Right lung (tissue), 5 donors: Measurements from ENCODE around the gene LMOD3. TPM values are rescaled to one million over a fixed set of nuclear protein-coding genes. Genes with fewer than 3 reads are reported as not detected.

Experiments used
- DNase-seq, 2 donors: peaks; one replicate each; pipeline ENCODE4 v3.0.0-alpha.2; 2013
- polyA plus RNA-seq, 5 donors: library from polyadenylated mRNA; unstranded; fragments of 120-200 nt; gene quantifications; one replicate each; pipeline versions ENCODE4 v1.2.1 to v1.2.3, GENCODE V29; 2013; ENCODE audit warnings: inconsistent platforms in 1 of 5, low replicate concordance in 1 of 5; ENCODE audit not compliant: insufficient read length in 5 of 5, insufficient read depth in 1 of 5

The LMOD3 gene
- polyA plus RNA-seq, 5 donors = 0.26 to 5.2 (median 0.57) TPM

- no peak for DNase-seq
These were observed 63.5 kb downstream of the LMOD3 start for GRCh38 chr3:69058947-69059224.

- DNase-seq = no peak
These were observed 64.0 kb downstream of the LMOD3 start for GRCh38 chr3:69058180-69058946.

Other genes starting within 250 kb of the LMOD3 start
- gene TAFA4, start 190.0 kb downstream of the LMOD3 start, polyA plus RNA-seq = under 1 TPM; 0.10 to 0.27 (median 0.21) TPM
- gene EOGT, start 108.9 kb downstream of the LMOD3 start, polyA plus RNA-seq = 10 to 100 TPM; 33.5 to 44.5 (median 39.7) TPM
- gene TMF1, start 70.3 kb downstream of the LMOD3 start, polyA plus RNA-seq = 10 to 100 TPM; 26.2 to 57.0 (median 54.5) TPM
- gene UBA3, start 42.2 kb downstream of the LMOD3 start, polyA plus RNA-seq = 100 to 1,000 TPM in 2 of 5 donors, 10 to 100 TPM in 3; 67.2 to 108 (median 87.0) TPM
- 100 to 1,000 TPM in 3 of 5 donors, 10 to 100 TPM in 2; 79.3 to 123 (median 106) TPM for gene ARL6IP5, start 37.7 kb downstream of the LMOD3 start, polyA plus RNA-seq